Fibroblast of the aortic adventitia (primary cell): ENCODE results near the gene SENP6. TPM values are rescaled to one million over a fixed set of nuclear protein-coding genes. Genes with fewer than 3 reads are reported as not detected.

Experiments
- DNase-seq: peaks from one replicate; pipeline ENCODE4 v3.0.0-alpha.2; 2010; ENCODE audit warnings: low read depth
- H3K4me3 ChIP-seq: 2 replicates; pipeline ENCODE4 v1.5.1; 2011; ENCODE audit warnings: low read depth, mild to moderate bottlenecking, control low read depth, low read length, moderate library complexity
- total RNA-seq: library from RNA; depleted of rRNA; stranded (reverse); fragments of >200 nt; gene quantifications from 2 replicates; pipeline ENCODE4 v1.2.3, GENCODE V29; 2012; ENCODE audit warnings: low replicate concordance
- TF ChIP-seq, protein P1 (sequence below): IDR thresholded peaks from 2 replicates; pipeline ENCODE4 v1.5.1; 2011; ENCODE audit warnings: mild to moderate bottlenecking, low read length, control low read depth, inconsistent platforms; ENCODE audit not compliant: insufficient read depth

The SENP6 gene
- total RNA-seq, 1 donor: 113 TPM

DNA sequence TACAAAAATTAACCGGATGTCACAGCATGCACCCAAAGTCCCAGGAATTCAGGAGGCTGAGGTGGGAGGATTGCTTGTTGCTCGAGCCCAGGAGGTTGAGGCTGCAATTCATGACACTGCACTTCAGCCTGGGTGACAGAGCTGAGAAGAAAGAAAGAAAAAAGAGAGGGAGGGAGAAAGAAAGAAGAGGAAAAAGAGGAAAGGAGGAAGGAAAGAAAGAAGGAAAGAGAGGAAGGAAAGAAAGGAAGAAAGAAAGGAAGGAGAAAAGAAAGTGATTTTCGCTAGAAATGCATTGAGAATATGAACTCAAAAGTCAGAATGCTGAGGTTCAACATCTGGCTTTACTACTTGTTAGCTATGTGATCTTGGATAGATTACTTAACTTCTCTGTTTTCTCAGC is 6.6 kb downstream of the SENP6 start:
- TF ChIP-seq, protein P1, sequence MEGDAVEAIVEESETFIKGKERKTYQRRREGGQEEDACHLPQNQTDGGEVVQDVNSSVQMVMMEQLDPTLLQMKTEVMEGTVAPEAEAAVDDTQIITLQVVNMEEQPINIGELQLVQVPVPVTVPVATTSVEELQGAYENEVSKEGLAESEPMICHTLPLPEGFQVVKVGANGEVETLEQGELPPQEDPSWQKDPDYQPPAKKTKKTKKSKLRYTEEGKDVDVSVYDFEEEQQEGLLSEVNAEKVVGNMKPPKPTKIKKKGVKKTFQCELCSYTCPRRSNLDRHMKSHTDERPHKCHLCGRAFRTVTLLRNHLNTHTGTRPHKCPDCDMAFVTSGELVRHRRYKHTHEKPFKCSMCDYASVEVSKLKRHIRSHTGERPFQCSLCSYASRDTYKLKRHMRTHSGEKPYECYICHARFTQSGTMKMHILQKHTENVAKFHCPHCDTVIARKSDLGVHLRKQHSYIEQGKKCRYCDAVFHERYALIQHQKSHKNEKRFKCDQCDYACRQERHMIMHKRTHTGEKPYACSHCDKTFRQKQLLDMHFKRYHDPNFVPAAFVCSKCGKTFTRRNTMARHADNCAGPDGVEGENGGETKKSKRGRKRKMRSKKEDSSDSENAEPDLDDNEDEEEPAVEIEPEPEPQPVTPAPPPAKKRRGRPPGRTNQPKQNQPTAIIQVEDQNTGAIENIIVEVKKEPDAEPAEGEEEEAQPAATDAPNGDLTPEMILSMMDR: no peak
- no peak for DNase-seq

DNA sequence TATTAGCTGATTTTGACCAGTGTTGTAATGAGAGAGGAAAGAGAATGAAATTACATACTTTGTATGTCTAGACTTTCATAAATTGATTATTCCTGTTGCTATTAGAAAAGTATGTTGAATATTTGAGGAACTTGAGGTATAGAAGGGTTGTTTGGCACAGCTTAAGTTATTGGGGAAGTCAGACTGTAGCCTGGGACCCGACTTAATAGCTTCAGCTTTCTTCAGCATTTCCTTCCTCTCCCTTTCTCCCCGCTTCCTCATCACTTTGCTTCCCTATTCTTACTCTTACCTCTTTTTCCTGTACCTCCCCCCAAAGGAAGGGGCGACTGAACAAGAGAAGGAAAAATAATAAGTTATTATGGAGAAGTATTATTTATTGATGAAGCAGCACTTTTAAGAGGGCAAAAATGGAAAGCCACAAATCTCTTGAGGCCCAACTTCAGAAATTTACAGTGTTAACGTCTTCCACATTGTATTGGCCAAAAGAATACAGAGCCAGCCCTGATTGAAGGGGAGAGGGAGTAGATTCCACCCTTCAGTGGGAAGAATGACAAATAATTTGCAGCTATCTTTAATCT is 7.4 kb downstream of the SENP6 start:
- no peak overlapping the region for H3K4me3 ChIP-seq
- TF ChIP-seq, protein P1: no peak
- no peak for DNase-seq

More for the DNA sequence above, 6.6 kb downstream of the SENP6 start:
- H3K4me3 ChIP-seq: no peak overlapping the region

GRCh38 chr6:75609639-75610590 is 8.2 kb downstream of the SENP6 start:
- H3K4me3 ChIP-seq: no peak overlapping the region
- TF ChIP-seq, protein P1: no peak
- peak; percentile 79 for DNase-seq

GRCh38 chr6:75611011-75611701 is 9.5 kb downstream of the SENP6 start:
- TF ChIP-seq, protein P1: no peak
- H3K4me3 ChIP-seq: no peak overlapping the region
- DNase-seq: peak; percentile 28

- DNase-seq: peak; percentile 22
- H3K4me3 ChIP-seq: no peak overlapping the region
- TF ChIP-seq, protein P1: no peak
Measured at GRCh38 chr6:75611702-75612375, 10.2 kb downstream of the SENP6 start.

- H3K4me3 ChIP-seq: no peak overlapping the region
- no peak for DNase-seq
- TF ChIP-seq, protein P1: no peak
Measured at GRCh38 chr6:75612434-75612833, 10.8 kb downstream of the SENP6 start.
